Endothelial cell of umbilical vein (primary cell): ENCODE data around the gene PPP4C. TPM values are rescaled to one million over a fixed set of nuclear protein-coding genes. Genes with fewer than 3 reads are reported as not detected.

Source experiments
- BruUV-seq: library from RNA; stranded (reverse); fragments of 400-500 nt; replicated peaks from 2 replicates; lab custom pipeline; 2021; lab: Mats Ljungman, UMichigan
- CTCF ChIA-PET: fragments of 300-600, 350-600 bp; sonication (Branson Sonifier 250); formaldehyde crosslinking; loops from one replicate; lab custom pipeline; 2021; ENCODE audit warnings: antibody characterized with exemption, inconsistent platforms; lab: Charles Lee
- POLR2A ChIA-PET: fragments of 300-600, 350-600 bp; sonication (Branson Sonifier 250); formaldehyde crosslinking; loops from one replicate; lab custom pipeline; 2021; ENCODE audit warnings: antibody characterized with exemption, inconsistent platforms; lab: Charles Lee
- DNase-seq: peaks from one replicate; pipeline ENCODE4 v3.0.0-alpha.2; 2011; ENCODE audit warnings: low read depth, low spot score
- FAIRE-seq: peaks from 2 replicates; lab custom pipeline; 2011; peaks lifted over from hg19 to GRCh38; lab: Jason Lieb, UNC
- H2AFZ ChIP-seq: 2 replicates; pipeline ENCODE4 v1.6.0; 2012; ENCODE audit warnings: low read depth, low read length, control low read depth, inconsistent platforms
- H3K27ac ChIP-seq: 2 replicates; pipeline ENCODE4 v1.5.1; 2011; ENCODE audit warnings: low read depth, mild to moderate bottlenecking, control low read depth, low read length, moderate library complexity; ENCODE audit not compliant: insufficient read depth
- H3K27me3 ChIP-seq, 2 experiments: 2 replicates each; pipeline versions ENCODE4 v1.6.0 to v1.6.1; 2011; ENCODE audit warnings: low read length in 2 of 2, mixed read lengths in 1 of 2; ENCODE audit not compliant: control insufficient read depth in 2 of 2, insufficient read depth in 2 of 2
- H3K36me3 ChIP-seq, 2 experiments: 2 replicates in 1 of 2; 3 replicates in 1 of 2; pipeline ENCODE4 v1.5.1; 2011; ENCODE audit warnings: low read length in 2 of 2, mild to moderate bottlenecking in 1 of 2, moderate library complexity in 1 of 2; ENCODE audit not compliant: control insufficient read depth in 2 of 2, insufficient read depth in 2 of 2; ENCODE audit errors: extremely low read depth in 1 of 2
- H3K4me1 ChIP-seq: 3 replicates; pipeline ENCODE4 v1.5.1; 2011; ENCODE audit warnings: mild to moderate bottlenecking, low read length; ENCODE audit not compliant: control insufficient read depth, insufficient read depth; ENCODE audit errors: extremely low read depth
- H3K4me2 ChIP-seq: 2 replicates; pipeline ENCODE4 v1.6.1; 2011; ENCODE audit warnings: low read length, control low read depth, mixed read lengths; ENCODE audit not compliant: insufficient read depth
- H3K4me3 ChIP-seq, 3 experiments: fragments of 200-600 bp in 1 of 3; sonication (generic), shearing (Covaris generic) in 1 of 3; replicated peaks in 1 of 3; 2 replicates each; pipeline ENCODE4 v1.5.1; 2011 to 2016; ENCODE audit warnings: control low read depth in 3 of 3, low read length in 3 of 3, mild to moderate bottlenecking in 2 of 3, inconsistent platforms in 1 of 3, low read depth in 1 of 3, moderate library complexity in 1 of 3; ENCODE audit not compliant: insufficient read depth in 1 of 3
- H3K79me2 ChIP-seq: 2 replicates; pipeline ENCODE4 v1.6.0; 2012; ENCODE audit warnings: low read length, inconsistent platforms; ENCODE audit not compliant: control insufficient read depth, insufficient read depth
- H3K9ac ChIP-seq: replicated peaks from 2 replicates; pipeline ENCODE3; 2011; ENCODE audit warnings: low read length, control low read depth; ENCODE audit not compliant: insufficient read depth; ENCODE audit errors: extremely low read depth
- H3K9me1 ChIP-seq: replicated peaks from 3 replicates; pipeline ENCODE4 v1.6.0; 2011; ENCODE audit warnings: mild to moderate bottlenecking, low read length; ENCODE audit not compliant: control insufficient read depth, insufficient read depth; ENCODE audit errors: extremely low read depth
- H3K9me3 ChIP-seq: replicated peaks from 2 replicates; pipeline ENCODE4 v1.5.1; 2012; ENCODE audit warnings: low read length, inconsistent platforms; ENCODE audit not compliant: control insufficient read depth, insufficient read depth
- H4K20me1 ChIP-seq: replicated peaks from 2 replicates; pipeline ENCODE3; 2011; ENCODE audit warnings: mild to moderate bottlenecking, low read length; ENCODE audit not compliant: control insufficient read depth, insufficient read depth; ENCODE audit errors: extremely low read depth
- CTCF ChIP-seq, 2 donors: IDR thresholded peaks; 1 replicate in 1 of 2; 2 replicates in 1 of 2; pipeline ENCODE4 v1.5.1; 2011; ENCODE audit warnings: low read length in 2 of 2, mild to moderate bottlenecking in 2 of 2, moderate library complexity in 2 of 2, control low read depth in 1 of 2, inconsistent platforms in 1 of 2, low read depth in 1 of 2; ENCODE audit not compliant: insufficient read depth in 1 of 2; ENCODE audit errors: extremely low read depth in 1 of 2
- EZH2 ChIP-seq: IDR thresholded peaks from 2 replicates; pipeline ENCODE4 v1.6.1; 2012; ENCODE audit warnings: borderline replicate concordance, low read depth, mild to moderate bottlenecking, moderate library complexity, low read length, inconsistent platforms; ENCODE audit not compliant: severe bottlenecking
- FOS ChIP-seq: IDR thresholded peaks from 2 replicates; pipeline ENCODE4 v1.6.1; 2011; ENCODE audit warnings: mild to moderate bottlenecking, low read length, moderate library complexity, borderline replicate concordance; ENCODE audit not compliant: insufficient read depth
- GATA2 ChIP-seq: IDR thresholded peaks from 2 replicates; pipeline ENCODE4 v1.7.0; 2011; ENCODE audit warnings: low read depth, mild to moderate bottlenecking, moderate library complexity, mixed read lengths, low read length; ENCODE audit not compliant: insufficient read length, insufficient read depth
- JUN ChIP-seq: IDR thresholded peaks from 2 replicates; pipeline ENCODE4 v1.6.1; 2011; ENCODE audit warnings: borderline replicate concordance, low read depth; ENCODE audit not compliant: insufficient read length, insufficient read depth
- MAX ChIP-seq: IDR thresholded peaks from 2 replicates; pipeline ENCODE4 v1.6.1; 2011; ENCODE audit not compliant: insufficient read depth, insufficient read length
- MYC ChIP-seq: IDR thresholded peaks from one replicate; pipeline ENCODE4 v1.6.1; 2011; ENCODE audit warnings: mild to moderate bottlenecking, low read depth, low read length
- POLR2A ChIP-seq: IDR thresholded peaks from 2 replicates; pipeline ENCODE4 v1.6.1; 2012; ENCODE audit warnings: low read depth, mild to moderate bottlenecking, control low read depth, low read length
- POLR2AphosphoS5 ChIP-seq: IDR thresholded peaks from 2 replicates; pipeline ENCODE4 v1.6.1; 2012; ENCODE audit warnings: low read depth, mild to moderate bottlenecking, control low read depth, low read length, moderate library complexity; ENCODE audit not compliant: insufficient read depth
- dilution Hi-C: fragments of 300-500 bp; cut with MboI; formaldehyde crosslinking; loops from one replicate; pipeline ENCODE4 v1.15.0; 2019; ENCODE audit warnings: low sequenced_read_pairs; ENCODE audit not compliant: extremely low pct_ligation_motif_present
- intact Hi-C: fragments of 100-400 bp; cut with micrococcal nuclease; formaldehyde crosslinking; loops from one replicate; pipeline ENCODE4 v1.10.0; 2022
- polyA plus RNA-seq, 4 experiments: library from polyadenylated mRNA; depleted of rRNA in 3 of 4; stranded (reverse) in 3 of 4; unstranded in 1 of 4; fragments of >200 nt; gene quantifications; 2 replicates each; pipeline versions ENCODE4 v1.2.1 to v1.2.3, GENCODE V29; 2011 to 2012; ENCODE audit warnings: missing spikeins in 1 of 4
- total RNA-seq: library from RNA; stranded (reverse); gene quantifications from 2 replicates; pipeline ENCODE4 v1.2.3, GENCODE V29; 2021

The PPP4C gene
- total and polyA plus RNA-seq, 2 donors (not counting 3 experiments of a cell fraction or from before 2014, with no cell fraction given) = 167 to 327 TPM

GRCh38 chr16:30033270-30033669 is 42.5 kb upstream of the PPP4C start:
- FAIRE-seq (no peak), DNase-seq (no peak)
- H3K9me3 ChIP-seq = no peaks in the 10 kb centered on the region
- TF ChIP-seq FOS (no peak), POLR2AphosphoS5 (no peak), EZH2 (no peak), MAX (no peak), CTCF (IDR thresholded peaks at IDR 0.05; ENCODE audit: extremely low read depth in 1 of 2, insufficient read depth in 1 of 2, low read depth in 1 of 2, low read length in 2 of 2) (no peak), JUN (no peak), POLR2A (no peak), GATA2 (no peak), MYC (no peak)
- POLR2A ChIA-PET = no interaction called here
- H3K27me3 ChIP-seq = peaks cover 19 to 20% of the 10 kb centered on the region in 2 experiments
- no peak overlapping the region for H3K4me2 ChIP-seq
- no peaks in the 10 kb centered on the region for H3K79me2 ChIP-seq
- no peak overlapping the region for H3K4me3 ChIP-seq
- H3K9me1 ChIP-seq = no peaks in the 10 kb centered on the region
- BruUV-seq = no TSS peak
- no peaks in the 10 kb centered on the region for H4K20me1 ChIP-seq
- H2AFZ ChIP-seq = no peak overlapping the region
- CTCF ChIA-PET = interaction anchor here (0.8 to 3.1 kb wide), 10 partner anchors 10 to 344 kb away, joined by 3 to 33 read pairs (median 6); partner anchors contain the start of genes PAGR1 and TMEM219
- H3K9ac ChIP-seq = no peak overlapping the region
- dilution Hi-C loops = no loop called here
- no peak overlapping the region for H3K27ac ChIP-seq
- H3K4me1 ChIP-seq = no peaks in the 10 kb centered on the region
- intact Hi-C loops = loop anchor here (2.0 kb wide), 1 partner anchor 22 kb away; no protein-coding TSS in a partner anchor
- H3K36me3 ChIP-seq = no peaks in the 10 kb centered on the region
